Breast epithelium (tissue), 4 donors: ENCODE results near the gene POTEH. TPM values are rescaled to one million over a fixed set of nuclear protein-coding genes. Genes with fewer than 3 reads are reported as not detected.
"Not testable (repeated sequence)": the region's sequence is repeated elsewhere in the genome, so short reads cannot be mapped to it uniquely, and the experiment has no call there.

ENCODE experiments used
- DNase-seq, 2 donors: peaks; one replicate each; pipeline ENCODE4 v3.0.0-alpha.2; 2019; ENCODE audit warnings: low spot score in 2 of 2
- H3K27ac ChIP-seq, 2 donors: fragments of 200-600 bp; sonication (generic) in 1 of 2; one replicate each; pipeline ENCODE4 v1.5.1; 2016 to 2019; ENCODE audit warnings: mild to moderate bottlenecking in 1 of 2
- H3K27me3 ChIP-seq, 2 donors: fragments of 200-600 bp; sonication (generic) in 1 of 2; one replicate each; pipeline versions ENCODE4 v1.5.1 to v1.6.0; 2017 to 2019; ENCODE audit warnings: control low read depth in 1 of 2, mild to moderate bottlenecking in 1 of 2
- H3K36me3 ChIP-seq: fragments of 200-600 bp; one replicate; pipeline ENCODE4 v1.5.1; 2019
- H3K4me1 ChIP-seq, 2 donors: fragments of 200-600 bp; sonication (generic); one replicate each; pipeline ENCODE4 v1.5.1; 2016 to 2019; ENCODE audit warnings: control low read depth in 1 of 2
- H3K4me3 ChIP-seq, 3 donors: fragments of 200-600 bp; sonication (generic); 1 replicate in 2 of 3; 2 replicates in 1 of 3; pipeline ENCODE4 v1.5.1; 2016 to 2019; ENCODE audit warnings: mild to moderate bottlenecking in 3 of 3, moderate library complexity in 2 of 3
- H3K9me3 ChIP-seq, 2 donors: fragments of 200-600 bp; sonication (generic) in 1 of 2; one replicate each; pipeline ENCODE4 v1.5.1; 2016 to 2019; ENCODE audit warnings: control low read depth in 1 of 2
- intact Hi-C: fragments of 100-400 bp; cut with DNase I; formaldehyde crosslinking; loops from one replicate; pipeline ENCODE4 v1.15.1; 2023; ENCODE audit warnings: low total_unique reads
- total RNA-seq, 3 donors: library from RNA; depleted of rRNA; stranded (reverse); fragments of >200 nt; gene quantifications; one replicate each; pipeline ENCODE4 v1.1.0, GENCODE V29; 2016

POTEH gene
- not detected for total RNA-seq

DNA sequence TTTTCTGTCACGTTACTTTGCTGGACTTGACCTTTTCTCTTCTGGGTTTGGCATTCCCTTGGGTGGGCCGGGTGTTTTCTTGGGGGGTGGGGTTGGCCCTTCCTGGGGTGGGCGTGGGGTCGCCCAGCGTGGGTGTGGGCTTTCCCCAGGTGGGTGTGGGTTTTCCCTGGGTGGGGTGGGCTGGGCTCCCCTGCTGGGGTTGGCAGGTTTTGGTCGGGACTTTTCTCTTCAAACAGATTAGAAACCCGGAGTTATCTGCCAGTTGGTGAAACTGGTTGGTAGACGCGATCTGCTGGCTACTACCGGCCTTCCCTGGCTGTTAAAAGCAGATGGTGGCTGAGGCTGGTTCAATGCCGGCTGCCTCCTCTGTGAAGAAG, at the start of gene POTEH:
TSS of gene POTEH (plus strand) at position 278 of the 377 bp plus-strand sequence. CDS start at position 330, 52 bp downstream.
- DNase-seq, H3K27me3 ChIP-seq, H3K9me3 ChIP-seq, H3K36me3 ChIP-seq, intact Hi-C loops, H3K4me1 ChIP-seq, H3K4me3 ChIP-seq, H3K27ac ChIP-seq: not testable (repeated sequence)

DNA sequence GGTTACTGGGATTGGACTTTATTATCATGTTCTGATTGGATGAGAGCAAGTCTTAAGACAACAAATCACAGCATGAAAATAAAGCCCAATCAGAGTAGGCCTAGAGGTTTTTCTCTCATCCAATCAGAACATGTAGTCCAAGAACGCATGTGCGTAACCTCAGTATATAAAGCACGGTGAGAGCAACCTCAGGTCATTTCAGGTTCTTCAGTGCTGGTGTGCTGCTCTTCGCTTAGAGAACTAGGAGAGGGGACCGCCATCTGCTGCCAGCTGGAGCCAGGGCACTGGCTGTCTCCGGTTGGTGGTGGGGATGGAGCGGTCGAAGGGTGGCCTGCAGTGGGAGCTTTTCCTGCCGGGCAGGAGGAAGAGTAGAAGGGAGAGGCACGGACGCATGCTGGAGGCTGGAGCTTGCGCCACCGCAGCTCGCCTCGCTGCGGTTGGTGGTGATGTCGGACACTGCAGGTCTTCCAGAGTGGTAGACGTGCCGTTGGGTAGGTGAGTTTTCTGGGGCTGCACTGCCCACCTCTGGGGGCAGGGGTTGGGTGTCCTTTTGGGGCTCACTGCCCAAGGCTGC, 47.5 kb upstream of the POTEH start:
- H3K4me1 ChIP-seq, H3K4me3 ChIP-seq, H3K9me3 ChIP-seq, H3K36me3 ChIP-seq, intact Hi-C loops, DNase-seq, H3K27me3 ChIP-seq, H3K27ac ChIP-seq: not testable (repeated sequence)

DNA sequence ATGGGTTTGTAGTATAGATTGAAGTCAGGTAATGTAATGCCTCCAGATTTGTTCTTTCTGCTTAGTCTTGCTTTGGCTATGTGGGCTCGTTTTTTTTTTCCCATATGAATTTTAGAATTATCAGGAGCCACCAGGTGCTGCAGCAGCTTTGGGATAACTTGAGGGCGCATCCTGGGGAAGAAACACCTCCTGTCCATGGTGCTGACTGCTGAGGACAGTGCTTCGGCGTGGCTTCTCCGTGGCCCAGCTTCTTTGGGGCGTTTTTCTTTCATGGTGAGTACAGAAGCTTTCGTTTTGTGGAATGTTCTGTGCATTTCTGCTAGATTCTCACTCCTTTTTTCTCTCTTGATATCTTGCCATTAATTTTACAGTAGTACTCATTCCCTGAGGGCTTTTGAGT, 37.9 kb upstream of the POTEH start:
- H3K36me3 ChIP-seq, H3K27me3 ChIP-seq, H3K4me1 ChIP-seq, intact Hi-C loops, DNase-seq, H3K27ac ChIP-seq, H3K4me3 ChIP-seq, H3K9me3 ChIP-seq: not testable (repeated sequence)

DNA sequence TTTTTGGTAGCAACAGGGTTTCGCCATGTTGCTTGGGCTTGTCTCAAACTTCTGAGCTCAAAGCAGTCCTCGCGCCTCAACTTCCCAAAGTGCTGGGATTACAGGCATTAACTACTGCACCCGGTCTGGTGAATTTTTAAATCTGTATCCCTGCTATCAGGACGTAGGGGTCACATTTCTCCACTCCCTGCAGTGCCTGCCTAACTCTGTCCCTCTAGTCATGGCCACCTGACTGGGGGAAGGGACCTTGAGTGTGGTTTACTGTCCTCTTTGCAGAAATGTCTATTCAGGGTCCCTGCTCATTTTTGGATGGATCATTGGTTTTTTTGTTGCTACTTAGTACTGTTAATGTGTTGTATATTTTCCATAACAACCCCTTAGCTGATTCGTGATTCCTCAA, 37.1 kb upstream of the POTEH start:
- H3K9me3 ChIP-seq, H3K36me3 ChIP-seq, H3K27ac ChIP-seq, H3K27me3 ChIP-seq, H3K4me3 ChIP-seq, intact Hi-C loops, H3K4me1 ChIP-seq, DNase-seq: not testable (repeated sequence)

DNA sequence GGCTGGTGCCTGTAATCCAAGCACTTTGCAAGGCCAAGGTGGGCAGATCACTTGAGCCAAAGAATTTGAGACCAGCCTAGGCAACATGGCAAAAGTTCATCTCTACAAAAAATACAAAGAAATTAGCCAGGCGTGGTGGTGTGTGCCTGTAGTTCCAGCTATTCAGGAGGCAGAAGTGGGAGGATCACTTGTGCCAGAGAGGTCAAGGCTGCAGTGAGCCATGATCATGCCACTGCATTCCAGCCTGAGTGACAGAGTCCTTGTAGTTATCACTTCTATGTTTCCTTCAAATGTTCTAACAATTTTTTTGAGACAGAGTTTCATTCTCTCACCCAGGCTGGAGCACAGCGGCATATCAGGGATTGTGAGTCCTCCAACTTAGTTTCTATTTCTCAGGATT, 36.6 kb upstream of the POTEH start:
- H3K4me3 ChIP-seq, DNase-seq, intact Hi-C loops, H3K36me3 ChIP-seq, H3K27ac ChIP-seq, H3K4me1 ChIP-seq, H3K9me3 ChIP-seq, H3K27me3 ChIP-seq: not testable (repeated sequence)

DNA sequence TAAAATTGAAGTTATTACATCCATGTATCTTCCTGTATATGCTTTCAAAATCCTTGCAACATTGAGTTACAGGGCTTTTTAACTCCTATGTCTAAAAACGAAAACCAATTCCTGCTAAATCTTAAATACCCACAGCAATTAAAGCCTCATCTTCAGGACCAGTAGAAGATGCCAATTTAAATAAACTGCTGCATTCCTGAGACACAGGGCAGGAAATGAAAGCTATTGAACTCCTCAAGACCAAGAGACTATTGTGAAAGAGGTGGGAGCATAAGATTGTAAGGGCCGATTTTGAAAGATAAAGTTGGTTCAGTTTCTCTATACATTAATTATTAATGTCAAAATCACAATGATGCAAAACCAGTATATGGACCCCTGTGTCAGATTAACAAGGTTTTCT, 28.7 kb upstream of the POTEH start:
- H3K4me3 ChIP-seq, DNase-seq, H3K36me3 ChIP-seq, H3K27ac ChIP-seq, H3K9me3 ChIP-seq, H3K4me1 ChIP-seq, H3K27me3 ChIP-seq, intact Hi-C loops: not testable (repeated sequence)

DNA sequence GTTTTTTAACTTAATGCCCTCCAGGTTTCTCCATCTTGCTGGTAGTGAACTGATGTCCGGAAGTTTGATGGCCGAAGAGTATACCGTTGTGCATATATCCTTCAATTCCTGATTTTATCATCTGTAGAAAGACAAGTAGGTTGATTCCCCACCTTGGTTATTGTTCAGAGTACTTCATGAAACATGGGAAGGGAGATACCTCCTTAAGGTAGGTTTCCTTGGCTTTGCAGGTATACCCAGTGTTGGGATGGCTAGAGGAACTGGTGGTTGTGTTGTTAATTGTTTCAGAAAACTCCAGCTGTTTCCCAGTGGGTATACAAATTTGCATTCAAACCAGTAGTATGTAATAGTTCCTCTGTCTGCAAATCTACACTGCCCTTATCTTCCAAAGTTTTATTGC, 25.1 kb upstream of the POTEH start:
- H3K4me1 ChIP-seq, intact Hi-C loops, H3K4me3 ChIP-seq, H3K27me3 ChIP-seq, H3K9me3 ChIP-seq, H3K27ac ChIP-seq, H3K36me3 ChIP-seq, DNase-seq: not testable (repeated sequence)

DNA sequence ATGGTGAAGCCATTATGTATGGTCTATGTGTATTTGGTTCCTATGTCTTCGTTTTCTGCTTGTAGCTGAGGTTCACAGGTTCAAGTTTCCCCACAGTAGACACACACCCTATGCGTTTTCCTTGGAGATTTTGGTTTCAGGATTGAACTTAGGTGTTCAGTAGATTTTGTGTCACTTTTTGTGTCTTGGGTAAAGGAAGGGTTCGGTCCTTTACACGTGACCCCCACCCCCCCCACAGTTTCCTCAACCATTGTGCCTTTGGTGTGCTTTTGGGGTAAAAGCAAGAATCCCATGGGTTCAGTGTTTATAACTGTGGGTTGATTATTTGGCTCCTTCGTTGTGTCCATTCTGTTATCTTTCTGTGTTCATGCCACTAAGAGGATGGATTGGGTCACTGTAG, 24.3 kb upstream of the POTEH start:
- H3K27ac ChIP-seq, intact Hi-C loops, H3K4me1 ChIP-seq, DNase-seq, H3K27me3 ChIP-seq, H3K9me3 ChIP-seq, H3K4me3 ChIP-seq, H3K36me3 ChIP-seq: not testable (repeated sequence)

DNA sequence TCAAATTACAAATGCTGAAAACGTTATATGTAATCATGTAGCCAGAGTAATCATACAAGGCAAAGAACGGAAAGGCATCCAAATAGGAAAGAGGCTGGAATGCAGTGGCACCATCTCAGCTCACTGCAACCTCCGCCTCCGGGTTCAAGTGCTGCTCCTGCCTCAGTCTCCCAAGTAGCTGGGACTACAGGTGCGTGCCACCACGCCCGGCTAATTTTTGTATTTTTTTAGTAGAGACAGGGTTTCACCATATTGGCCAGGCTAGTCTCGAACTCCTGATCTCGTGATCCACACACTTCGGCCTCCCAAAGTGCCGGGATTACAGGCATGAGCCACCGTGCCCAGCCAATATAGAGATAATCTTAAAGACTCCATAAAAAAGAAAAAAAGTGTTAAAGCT, 20.4 kb upstream of the POTEH start:
- H3K4me3 ChIP-seq, intact Hi-C loops, H3K27ac ChIP-seq, H3K27me3 ChIP-seq, DNase-seq, H3K9me3 ChIP-seq, H3K36me3 ChIP-seq, H3K4me1 ChIP-seq: not testable (repeated sequence)

DNA sequence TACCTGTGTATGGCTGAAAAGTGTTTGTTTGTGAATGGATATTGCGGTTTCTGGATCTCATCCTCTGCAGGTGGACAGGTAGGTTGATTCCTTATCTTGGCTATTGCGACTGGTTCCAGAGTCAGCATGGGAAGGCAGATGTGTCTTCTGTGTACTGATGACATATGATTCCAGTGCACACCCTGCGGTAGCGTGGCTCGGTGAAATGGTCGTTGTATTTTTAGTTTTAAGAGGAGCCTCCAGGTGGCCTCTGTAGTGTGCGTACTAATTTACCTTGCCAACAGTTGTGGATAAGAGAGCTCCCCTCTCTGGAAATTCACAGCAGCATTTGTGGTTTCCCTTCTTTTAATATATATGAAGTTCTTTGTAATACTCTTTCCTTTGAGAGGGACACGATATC, 10.1 kb upstream of the POTEH start:
- H3K9me3 ChIP-seq, H3K27ac ChIP-seq, intact Hi-C loops: not testable (repeated sequence)

DNA sequence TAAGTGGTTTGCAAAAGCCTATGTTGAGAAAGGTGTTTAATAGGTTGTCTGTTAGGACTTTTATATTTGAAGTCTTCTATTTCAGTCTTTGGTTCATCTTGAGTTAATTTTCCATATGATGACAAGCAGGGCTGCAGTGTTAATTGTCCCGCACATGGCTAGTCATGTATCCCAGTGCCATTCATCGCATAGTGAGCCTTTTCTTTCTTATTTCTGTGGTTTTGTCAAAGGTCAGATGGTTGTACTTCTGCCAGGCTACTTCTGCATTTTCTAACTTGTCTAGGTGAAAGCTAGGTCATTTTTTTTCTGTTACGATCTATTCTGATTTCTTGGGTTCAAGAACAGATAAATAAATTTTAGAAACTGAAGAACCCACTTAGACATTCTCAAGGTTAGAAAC, 5.7 kb upstream of the POTEH start:
- H3K9me3 ChIP-seq, H3K4me3 ChIP-seq, DNase-seq, intact Hi-C loops, H3K36me3 ChIP-seq, H3K27me3 ChIP-seq, H3K27ac ChIP-seq, H3K4me1 ChIP-seq: not testable (repeated sequence)

More for the DNA sequence above, 10.1 kb upstream of the POTEH start:
- not testable (repeated sequence) for DNase-seq, H3K27me3 ChIP-seq, H3K4me3 ChIP-seq, H3K36me3 ChIP-seq, H3K4me1 ChIP-seq

DNA sequence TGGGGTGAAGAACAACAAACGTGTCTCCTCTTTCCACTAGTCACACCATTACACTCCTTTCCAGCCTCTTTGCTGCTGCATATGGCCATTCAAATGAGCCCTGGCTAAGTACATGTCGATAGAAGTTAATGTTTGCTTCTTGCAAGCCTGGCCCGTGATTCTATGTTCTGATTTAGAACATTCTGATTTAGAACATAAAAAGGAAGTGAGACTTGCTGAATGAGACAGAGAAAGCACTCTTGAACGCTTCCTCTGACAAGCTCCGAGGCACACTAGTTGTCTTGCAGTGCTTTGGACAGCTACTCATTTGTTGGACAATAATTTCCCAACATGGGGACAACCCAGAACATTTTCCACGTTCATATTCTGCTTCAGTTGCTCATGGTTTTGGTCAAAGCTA, 5.1 kb upstream of the POTEH start:
- H3K27ac ChIP-seq, H3K4me3 ChIP-seq, intact Hi-C loops, H3K27me3 ChIP-seq, DNase-seq, H3K4me1 ChIP-seq, H3K36me3 ChIP-seq, H3K9me3 ChIP-seq: not testable (repeated sequence)

DNA sequence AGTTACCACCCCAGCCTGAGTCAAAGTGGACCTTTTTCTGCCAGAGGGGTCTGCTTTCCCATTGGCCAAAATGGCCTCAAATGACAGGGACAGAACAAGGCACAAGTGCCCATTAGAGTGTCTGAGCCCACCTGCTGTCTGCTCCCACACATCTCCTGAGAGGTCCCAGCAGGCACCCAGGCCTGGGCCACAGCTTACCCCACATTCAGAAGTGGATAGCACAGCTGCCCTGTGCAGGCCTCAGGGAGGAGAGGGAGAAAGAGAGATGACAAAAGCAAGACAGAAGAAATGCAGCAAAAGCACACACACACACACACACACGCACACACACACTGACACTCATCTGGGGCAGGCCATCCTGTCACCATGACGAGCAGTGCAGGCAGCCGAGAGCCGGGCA, 4.2 kb upstream of the POTEH start:
- H3K4me1 ChIP-seq, H3K27me3 ChIP-seq, H3K36me3 ChIP-seq, DNase-seq, H3K27ac ChIP-seq, H3K4me3 ChIP-seq, H3K9me3 ChIP-seq, intact Hi-C loops: not testable (repeated sequence)

DNA sequence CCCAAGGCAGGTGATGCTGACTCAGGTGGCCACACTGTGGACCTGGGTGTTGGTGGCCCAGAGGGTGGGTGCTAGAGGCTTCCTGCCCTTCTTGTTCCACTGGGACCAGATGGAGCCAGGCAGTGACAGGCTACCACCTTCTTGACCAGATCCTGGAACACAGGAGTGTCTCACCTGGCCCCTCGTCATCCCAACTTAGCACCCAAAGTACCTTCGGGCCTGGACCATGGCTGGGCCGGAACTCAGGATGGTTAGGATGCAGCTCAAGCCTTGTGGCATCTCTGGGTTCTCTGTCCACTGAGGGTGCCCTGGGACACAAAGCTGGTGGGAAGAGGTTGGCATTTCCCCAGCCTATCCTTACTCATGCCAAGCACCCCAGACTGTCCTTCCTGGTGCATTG, 2.7 kb upstream of the POTEH start:
- DNase-seq, H3K27me3 ChIP-seq, H3K36me3 ChIP-seq, H3K4me1 ChIP-seq, H3K9me3 ChIP-seq, H3K27ac ChIP-seq, H3K4me3 ChIP-seq, intact Hi-C loops: not testable (repeated sequence)
